ENCODE measurements around the gene TRAF1.

TRAF1 gene

GRCh38 chr9:120894321-120895148, 32.1 kb downstream of the TRAF1 start:
- peaks cover 65% of the 10 kb centered on the region for H3K4me1 ChIP-seq (ENCODE audit: insufficient read depth, low read length, severe bottlenecking)
- H3K27me3 ChIP-seq (ENCODE audit: insufficient read depth, low read length), result no peaks in the 10 kb centered on the region
- H3K36me3 ChIP-seq (ENCODE audit: insufficient read depth, low read length), result no peaks in the 10 kb centered on the region
- no peaks in the 10 kb centered on the region for H3K9me2 ChIP-seq (ENCODE audit: low read depth, low read length)
- H2AFZ ChIP-seq (ENCODE audit: low read length), result no peak overlapping the region
- H3F3A ChIP-seq (ENCODE audit: insufficient read depth, low read length), result no peaks in the 10 kb centered on the region
- no peaks in the 10 kb centered on the region for H3K79me2 ChIP-seq (ENCODE audit: insufficient read depth, low read length)
- no peak overlapping the region for H3K4me3 ChIP-seq (ENCODE audit: low read depth, low read length, poor library complexity, severe bottlenecking)
- no peaks in the 10 kb centered on the region for H3K9me3 ChIP-seq (ENCODE audit: low read length)
- TF ChIP-seq EZH2 (IDR thresholded peaks at IDR 0.05; ENCODE audit: borderline replicate concordance, low read length), result no peak
- no peak for TF ChIP-seq CTCF (IDR thresholded peaks at IDR 0.05; ENCODE audit: low read length)
- no peaks in the 10 kb centered on the region for H4K20me1 ChIP-seq (ENCODE audit: insufficient read depth, low read length)
- peak overlapping the region; percentile 95 for H3K27ac ChIP-seq (ENCODE audit: low read depth, low read length, poor library complexity, severe bottlenecking)
- H3K4me2 ChIP-seq (ENCODE audit: low read length), result no peak overlapping the region
- no peak overlapping the region for H3K9ac ChIP-seq (ENCODE audit: low read length)

GRCh38 chr9:120893611-120894307, 32.8 kb downstream of the TRAF1 start:
- Histone ChIP-seq H3K4me1 (ENCODE audit: insufficient read depth, low read length, severe bottlenecking) (peaks cover 66% of the 10 kb centered on the region), H3K4me3 (ENCODE audit: low read depth, low read length, poor library complexity, severe bottlenecking) (no peak overlapping the region), H3K27me3 (ENCODE audit: insufficient read depth, low read length) (no peaks in the 10 kb centered on the region), H3K9me3 (ENCODE audit: low read length) (no peaks in the 10 kb centered on the region), H3K27ac (ENCODE audit: low read depth, low read length, poor library complexity, severe bottlenecking) (peak overlapping the region; percentile 95), H3F3A (ENCODE audit: insufficient read depth, low read length) (no peaks in the 10 kb centered on the region), H4K20me1 (ENCODE audit: insufficient read depth, low read length) (no peaks in the 10 kb centered on the region), H3K9ac (ENCODE audit: low read length) (peak overlapping the region; percentile 47), H3K4me2 (ENCODE audit: low read length) (peak overlapping the region; percentile 35; the same call in 1 of the 2 replicates), H3K79me2 (ENCODE audit: insufficient read depth, low read length) (no peaks in the 10 kb centered on the region), H3K9me2 (ENCODE audit: low read depth, low read length) (no peaks in the 10 kb centered on the region), H2AFZ (ENCODE audit: low read length) (no peak overlapping the region), H3K36me3 (ENCODE audit: insufficient read depth, low read length) (no peaks in the 10 kb centered on the region)
- TF ChIP-seq CTCF (IDR thresholded peaks at IDR 0.05; ENCODE audit: low read length) (no peak), EZH2 (IDR thresholded peaks at IDR 0.05; ENCODE audit: borderline replicate concordance, low read length) (no peak)

- no peaks in the 10 kb centered on the region for H3K79me2 ChIP-seq (ENCODE audit: insufficient read depth, low read length)
- H3K9me3 ChIP-seq (ENCODE audit: low read length), result no peaks in the 10 kb centered on the region
- peak overlapping the region; percentile 95 for H3K27ac ChIP-seq (ENCODE audit: low read depth, low read length, poor library complexity, severe bottlenecking)
- H3K36me3 ChIP-seq (ENCODE audit: insufficient read depth, low read length), result no peaks in the 10 kb centered on the region
- peak overlapping the region; percentile 47 for H3K9ac ChIP-seq (ENCODE audit: low read length)
- peaks cover 66% of the 10 kb centered on the region for H3K4me1 ChIP-seq (ENCODE audit: insufficient read depth, low read length, severe bottlenecking)
- H3K4me3 ChIP-seq (ENCODE audit: low read depth, low read length, poor library complexity, severe bottlenecking), result no peak overlapping the region
- H2AFZ ChIP-seq (ENCODE audit: low read length), result no peak overlapping the region
- peak overlapping the region; percentile 35 for H3K4me2 ChIP-seq (ENCODE audit: low read length)
- H4K20me1 ChIP-seq (ENCODE audit: insufficient read depth, low read length), result no peaks in the 10 kb centered on the region
- no peaks in the 10 kb centered on the region for H3F3A ChIP-seq (ENCODE audit: insufficient read depth, low read length)
- H3K9me2 ChIP-seq (ENCODE audit: low read depth, low read length), result no peaks in the 10 kb centered on the region
- H3K27me3 ChIP-seq (ENCODE audit: insufficient read depth, low read length), result no peaks in the 10 kb centered on the region
- TF ChIP-seq EZH2 (IDR thresholded peaks at IDR 0.05; ENCODE audit: borderline replicate concordance, low read length) (no peak), CTCF (IDR thresholded peaks at IDR 0.05; ENCODE audit: low read length) (no peak)
These were observed 33.6 kb downstream of the TRAF1 start for GRCh38 chr9:120892748-120893610.

All from OCI-LY1 (cell line).